SK-N-SH (cell line): ENCODE results near the gene SNAPC3.

ENCODE experiments used
- CTCF ChIP-seq: fragments of 200-600 bp; sonication (generic); IDR thresholded peaks from 2 replicates; pipeline ENCODE4 v1.6.1; 2017; ENCODE audit warnings: antibody characterized with exemption, mild to moderate bottlenecking, moderate library complexity
- EP300 ChIP-seq, 2 experiments: IDR thresholded peaks; 2 replicates each; pipeline versions ENCODE4 v1.4.0 to v1.6.1; 2012; ENCODE audit warnings: borderline replicate concordance in 1 of 2, low read depth in 1 of 2, low read length in 1 of 2
- EZH2phosphoT487 ChIP-seq: fragments of 200-600 bp; sonication (generic); IDR thresholded peaks from 2 replicates; pipeline ENCODE4 v1.6.1; 2017; ENCODE audit warnings: low read depth, mixed run types, mild to moderate bottlenecking, antibody characterized with exemption, moderate library complexity, borderline replicate concordance
- FOSL2 ChIP-seq: IDR thresholded peaks from 2 replicates; pipeline ENCODE4 v1.4.0; 2012; ENCODE audit warnings: low read depth, mild to moderate bottlenecking, moderate library complexity, borderline replicate concordance
- MAX ChIP-seq: IDR thresholded peaks from 2 replicates; pipeline ENCODE4 v1.4.0; 2012; ENCODE audit warnings: low read depth
- NRF1 ChIP-seq: IDR thresholded peaks from 2 replicates; pipeline ENCODE4 v1.6.1; 2012; ENCODE audit warnings: low read depth, mild to moderate bottlenecking, low read length
- POLR2AphosphoS5 ChIP-seq: IDR thresholded peaks from 2 replicates; pipeline ENCODE4 v1.6.1; 2012; ENCODE audit warnings: low read depth, low read length
- RAD21 ChIP-seq: IDR thresholded peaks from 2 replicates; pipeline ENCODE4 v1.6.1; 2012; ENCODE audit warnings: mild to moderate bottlenecking, low read length
- RCOR1 ChIP-seq: fragments of 150-350 bp; IDR thresholded peaks from 2 replicates; pipeline ENCODE4 v1.6.1; 2017; ENCODE audit warnings: antibody characterized with exemption, low read length
- REST ChIP-seq: IDR thresholded peaks from 2 replicates; pipeline ENCODE4 v1.6.1; 2012; ENCODE audit warnings: mild to moderate bottlenecking, low read depth, low read length, moderate library complexity
- RFX5 ChIP-seq: IDR thresholded peaks from 2 replicates; pipeline ENCODE4 v1.6.1; 2012; ENCODE audit warnings: mild to moderate bottlenecking, improper control_type of control experiment, low read length
- SIN3A ChIP-seq: IDR thresholded peaks from 2 replicates; pipeline ENCODE4 v1.6.1; 2012; ENCODE audit warnings: low read depth, mild to moderate bottlenecking, low read length, moderate library complexity, borderline replicate concordance
- TAF1 ChIP-seq: IDR thresholded peaks from 2 replicates; pipeline ENCODE4 v1.6.1; 2012; ENCODE audit warnings: low read depth, mild to moderate bottlenecking, low read length, moderate library complexity, borderline replicate concordance
- YY1 ChIP-seq: IDR thresholded peaks from 2 replicates; pipeline ENCODE4 v1.4.0; 2012; ENCODE audit warnings: low read depth, mild to moderate bottlenecking

- TF ChIP-seq CTCF: no peak
- TF ChIP-seq YY1: no peak
- TF ChIP-seq MAX: no peak
- no peak for TF ChIP-seq RAD21
- TF ChIP-seq EP300 (IDR thresholded peaks at IDR 0.05; ENCODE audit: borderline replicate concordance in 1 of 2, low read depth in 1 of 2, low read length in 1 of 2): no peak
- no peak for TF ChIP-seq REST
- no peak for TF ChIP-seq FOSL2
- TF ChIP-seq POLR2AphosphoS5: no peak
- no peak for TF ChIP-seq TAF1
- TF ChIP-seq NRF1: no peak
- no peak for TF ChIP-seq SIN3A
- TF ChIP-seq EZH2phosphoT487: no peak
- TF ChIP-seq RCOR1: 0 out of 2 replicates have a peak, but pooled peaks have one; percentile 21
- no peak for TF ChIP-seq RFX5
Measured at GRCh38 chr9:15482146-15482545, 59.5 kb downstream of the SNAPC3 start.
